KMS-11 (cell line): Measurements from ENCODE around the gene PABPC1L.

Source experiments
- H2AFZ ChIP-seq: fragments of 200-600 bp; sonication (generic); 2 replicates; pipeline ENCODE4 v1.6.1; 2016; ENCODE audit warnings: antibody characterized with exemption, mixed run types, low read depth
- H3K27ac ChIP-seq: fragments of 200-600 bp; sonication (generic); 2 replicates; pipeline ENCODE4 v1.6.1; 2016; ENCODE audit warnings: mild to moderate bottlenecking, mixed run types
- H3K27me3 ChIP-seq: fragments of 200-600 bp; sonication (generic); 2 replicates; pipeline ENCODE4 v1.6.1; 2017; ENCODE audit warnings: mild to moderate bottlenecking, low read depth, mixed run types, moderate library complexity; ENCODE audit not compliant: insufficient read depth
- H3K36me3 ChIP-seq: fragments of 200-600 bp; sonication (generic); 2 replicates; pipeline ENCODE4 v1.6.1; 2017; ENCODE audit warnings: mild to moderate bottlenecking, mixed run types; ENCODE audit not compliant: insufficient read depth
- H3K4me1 ChIP-seq: fragments of 200-600 bp; sonication (generic); 2 replicates; pipeline ENCODE4 v1.6.1; 2016; ENCODE audit warnings: mild to moderate bottlenecking, low read depth, mixed run types; ENCODE audit not compliant: poor library complexity, severe bottlenecking
- H3K4me2 ChIP-seq: fragments of 200-600 bp; sonication (generic); 2 replicates; pipeline ENCODE4 v1.7.0; 2016; ENCODE audit warnings: mild to moderate bottlenecking, mixed run types
- H3K4me3 ChIP-seq: fragments of 200-600 bp; sonication (generic); IDR thresholded peaks from 2 replicates; pipeline ENCODE4 v1.6.1; 2017; ENCODE audit warnings: low read depth, low read length, mixed read lengths; ENCODE audit not compliant: insufficient read depth
- H3K79me2 ChIP-seq: fragments of 200-600 bp; sonication (generic); 2 replicates; pipeline ENCODE4 v1.6.1; 2016; ENCODE audit warnings: low read depth, mixed run types; ENCODE audit not compliant: insufficient read depth
- H3K9ac ChIP-seq: fragments of 200-600 bp; sonication (generic); 2 replicates; pipeline ENCODE4 v1.6.1; 2016; ENCODE audit warnings: mild to moderate bottlenecking, mixed run types
- H4K20me1 ChIP-seq: fragments of 200-600 bp; sonication (generic); 2 replicates; pipeline ENCODE4 v1.6.1; 2016; ENCODE audit warnings: mild to moderate bottlenecking, mixed run types; ENCODE audit not compliant: insufficient read depth
- CTCF ChIP-seq: fragments of 200-600 bp; sonication (generic); conservative IDR thresholded peaks from 2 replicates; pipeline ENCODE4 v1.6.1; 2017; ENCODE audit warnings: low read depth, mild to moderate bottlenecking, antibody characterized with exemption, low read length, moderate library complexity, mixed read lengths

PABPC1L gene

GRCh38 chr20:44965651-44966029 lies 55.8 kb downstream of the PABPC1L start:
- Histone ChIP-seq H3K27me3 (no peaks in the 10 kb centered on the region), H3K4me1 (peaks cover 87% of the 10 kb centered on the region), H3K27ac (peak overlapping the region; percentile 51), H4K20me1 (no peaks in the 10 kb centered on the region), H3K9ac (peak overlapping the region; percentile 54), H3K36me3 (no peaks in the 10 kb centered on the region), H3K4me2 (peak overlapping the region; percentile 92), H2AFZ (peak overlapping the region; percentile 96), H3K4me3 (no peak overlapping the region), H3K79me2 (peaks cover 45% of the 10 kb centered on the region)
- TF ChIP-seq CTCF: no peak

- H3K79me2 ChIP-seq: peaks cover 45% of the 10 kb centered on the region
- H3K4me3 ChIP-seq: peak within 1 kb of the TSS; percentile 68
- H2AFZ ChIP-seq: peak within 1 kb of the TSS; percentile 96
- peak within 1 kb of the TSS; percentile 54 for H3K9ac ChIP-seq
- peak; percentile 51 for TF ChIP-seq CTCF
- H3K27ac ChIP-seq: peak within 1 kb of the TSS; percentile 51
- H3K27me3 ChIP-seq: no peaks in the 10 kb centered on the region
- H3K4me1 ChIP-seq: peaks cover 87% of the 10 kb centered on the region
- no peaks in the 10 kb centered on the region for H3K36me3 ChIP-seq
- peak within 1 kb of the TSS; percentile 96 for H3K4me2 ChIP-seq
- H4K20me1 ChIP-seq: no peaks in the 10 kb centered on the region
Measured at GRCh38 chr20:44966030-44966961, 56.4 kb downstream of the PABPC1L start, which contains the start of gene STK4. TSS of gene STK4 (plus strand) at chr20:44966512. CDS start at chr20:44966569, 57 bp downstream.

DNA sequence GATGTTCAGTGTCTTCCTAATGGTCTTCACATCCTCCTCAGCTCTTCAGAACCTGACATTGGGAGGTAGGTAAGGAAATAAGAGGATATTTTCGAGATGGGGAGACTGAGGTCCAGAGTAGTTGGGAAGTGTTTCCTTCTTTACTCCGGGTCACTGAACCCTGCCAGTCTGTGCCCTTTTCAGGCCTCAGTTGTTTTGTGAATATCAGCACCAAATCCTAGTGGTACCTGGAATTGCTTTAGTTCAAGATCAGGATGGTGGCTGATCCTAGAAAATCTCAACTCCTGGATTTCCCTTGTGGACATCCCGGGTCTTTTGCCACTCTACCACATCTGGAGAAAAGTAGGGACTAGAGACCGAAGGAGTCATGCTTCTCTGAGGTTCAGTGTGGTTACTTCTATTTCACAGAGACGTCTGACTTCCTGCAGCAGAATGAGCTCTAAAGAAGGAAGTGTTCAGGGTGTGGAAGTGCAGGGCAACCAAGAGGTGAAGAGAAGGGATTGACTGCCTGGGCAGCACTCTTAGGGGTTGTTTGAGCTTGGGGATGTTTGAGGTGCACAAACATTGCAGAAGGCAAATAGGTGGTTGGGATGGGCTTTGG lies 57.4 kb downstream of the PABPC1L start:
- Histone ChIP-seq H3K4me1 (peaks cover 87% of the 10 kb centered on the region), H3K79me2 (peaks cover 51% of the 10 kb centered on the region), H3K4me3 (peak overlapping the region; percentile 33), H2AFZ (no peak overlapping the region), H4K20me1 (no peaks in the 10 kb centered on the region), H3K27ac (peak overlapping the region; percentile 15; the same call in 1 of the 2 replicates), H3K36me3 (no peaks in the 10 kb centered on the region), H3K9ac (peak overlapping the region; percentile 54; the same call in 1 of the 2 replicates), H3K4me2 (peak overlapping the region; percentile 96), H3K27me3 (no peaks in the 10 kb centered on the region)
- no peak for TF ChIP-seq CTCF

GRCh38 chr20:44969300-44969894 lies 59.5 kb downstream of the PABPC1L start:
- peaks cover 86% of the 10 kb centered on the region for H3K4me1 ChIP-seq
- peak overlapping the region; percentile 96 for H3K4me2 ChIP-seq
- H3K79me2 ChIP-seq: peaks cover 70% of the 10 kb centered on the region
- H3K36me3 ChIP-seq: peaks cover 15% of the 10 kb centered on the region; the same call in 1 of the 2 replicates
- no peak for TF ChIP-seq CTCF
- H3K9ac ChIP-seq: peak overlapping the region; percentile 26; the same call in 1 of the 2 replicates
- H3K4me3 ChIP-seq: no peak overlapping the region
- no peaks in the 10 kb centered on the region for H3K27me3 ChIP-seq
- H2AFZ ChIP-seq: no peak overlapping the region
- H4K20me1 ChIP-seq: no peaks in the 10 kb centered on the region
- H3K27ac ChIP-seq: peak overlapping the region; percentile 69
